ENCODE data around the gene MACF1.
"Not testable (repeated sequence)": the region's sequence is repeated elsewhere in the genome, so short reads cannot be mapped to it uniquely, and the experiment has no call there.

DNA sequence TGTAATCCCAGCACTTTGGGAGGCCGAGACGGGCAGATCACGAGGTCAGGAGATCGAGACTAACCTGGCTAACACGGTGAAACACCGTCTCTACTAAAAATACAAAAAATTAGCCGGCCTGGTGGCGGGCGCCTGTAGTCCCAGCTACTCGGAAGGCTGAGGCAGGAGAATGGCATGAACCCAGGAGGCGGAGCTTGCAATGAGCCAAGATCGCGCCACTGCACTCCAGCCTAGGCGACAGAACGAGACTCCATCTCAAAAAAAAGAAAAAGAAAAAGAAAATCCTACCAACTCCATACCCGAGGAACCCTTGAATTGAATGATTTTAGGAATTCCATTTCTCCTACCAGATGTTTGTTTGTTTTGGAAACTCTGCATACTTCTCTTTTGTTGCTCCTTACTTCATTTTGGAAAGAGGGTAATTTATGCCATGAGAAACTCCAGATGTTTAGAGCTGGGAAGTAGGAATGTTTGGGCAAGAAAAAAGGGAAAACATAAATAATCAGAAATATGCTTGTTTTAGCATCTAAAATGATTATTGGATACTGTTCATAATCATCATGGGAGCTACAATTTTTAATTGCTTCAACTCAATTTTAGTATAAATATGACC is 262.7 kb downstream of the MACF1 start:
- TF ChIP-seq POLR2A (IDR thresholded peaks at IDR 0.05) = not testable (repeated sequence)
- TF ChIP-seq, protein P1, sequence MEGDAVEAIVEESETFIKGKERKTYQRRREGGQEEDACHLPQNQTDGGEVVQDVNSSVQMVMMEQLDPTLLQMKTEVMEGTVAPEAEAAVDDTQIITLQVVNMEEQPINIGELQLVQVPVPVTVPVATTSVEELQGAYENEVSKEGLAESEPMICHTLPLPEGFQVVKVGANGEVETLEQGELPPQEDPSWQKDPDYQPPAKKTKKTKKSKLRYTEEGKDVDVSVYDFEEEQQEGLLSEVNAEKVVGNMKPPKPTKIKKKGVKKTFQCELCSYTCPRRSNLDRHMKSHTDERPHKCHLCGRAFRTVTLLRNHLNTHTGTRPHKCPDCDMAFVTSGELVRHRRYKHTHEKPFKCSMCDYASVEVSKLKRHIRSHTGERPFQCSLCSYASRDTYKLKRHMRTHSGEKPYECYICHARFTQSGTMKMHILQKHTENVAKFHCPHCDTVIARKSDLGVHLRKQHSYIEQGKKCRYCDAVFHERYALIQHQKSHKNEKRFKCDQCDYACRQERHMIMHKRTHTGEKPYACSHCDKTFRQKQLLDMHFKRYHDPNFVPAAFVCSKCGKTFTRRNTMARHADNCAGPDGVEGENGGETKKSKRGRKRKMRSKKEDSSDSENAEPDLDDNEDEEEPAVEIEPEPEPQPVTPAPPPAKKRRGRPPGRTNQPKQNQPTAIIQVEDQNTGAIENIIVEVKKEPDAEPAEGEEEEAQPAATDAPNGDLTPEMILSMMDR (IDR thresholded peaks at IDR 0.05) = not testable (repeated sequence)

All from breast epithelium (tissue), 3 donors.